Measurements from ENCODE around the gene ZNFX1.

The ZNFX1 gene

DNA sequence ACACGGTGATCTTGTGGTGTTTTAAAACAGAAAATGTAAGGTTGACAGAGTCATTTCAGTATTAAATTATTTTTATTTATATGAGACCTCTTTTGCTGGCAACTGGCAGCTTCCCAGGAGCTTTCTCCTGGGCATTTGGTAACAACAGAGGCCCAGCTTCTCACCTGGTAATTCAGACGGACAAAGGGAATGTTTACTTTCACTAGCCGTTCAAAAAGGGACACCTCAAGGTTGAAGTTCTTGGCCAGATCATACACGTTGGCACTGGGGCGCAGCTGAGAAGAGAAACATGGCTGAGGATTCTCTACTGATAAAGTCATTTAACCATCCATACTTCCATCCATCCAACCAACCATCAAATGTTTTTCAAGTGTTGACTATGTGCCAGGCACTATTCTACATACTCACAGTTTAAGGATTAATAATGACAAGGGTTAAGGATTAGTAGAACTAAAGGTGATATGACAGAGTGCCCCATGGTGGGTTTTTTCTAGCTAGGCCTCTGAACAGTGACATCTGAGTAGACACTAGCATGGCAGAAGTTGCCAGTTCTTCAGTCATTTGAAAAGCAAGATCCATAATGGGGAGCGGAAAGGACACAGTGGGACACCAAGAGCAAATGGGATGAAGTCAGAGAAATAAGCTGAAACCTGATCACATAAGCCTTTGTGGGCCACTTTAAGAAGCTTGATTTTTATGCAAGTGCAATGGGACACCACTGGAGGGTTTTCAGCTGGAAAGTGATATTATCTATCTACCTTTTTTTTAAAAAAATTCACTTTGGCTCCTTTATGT is 25.1 kb downstream of the ZNFX1 start:
- H3K4me1 ChIP-seq (ENCODE audit: low read length), result no peaks in the 10 kb centered on the region

DNA sequence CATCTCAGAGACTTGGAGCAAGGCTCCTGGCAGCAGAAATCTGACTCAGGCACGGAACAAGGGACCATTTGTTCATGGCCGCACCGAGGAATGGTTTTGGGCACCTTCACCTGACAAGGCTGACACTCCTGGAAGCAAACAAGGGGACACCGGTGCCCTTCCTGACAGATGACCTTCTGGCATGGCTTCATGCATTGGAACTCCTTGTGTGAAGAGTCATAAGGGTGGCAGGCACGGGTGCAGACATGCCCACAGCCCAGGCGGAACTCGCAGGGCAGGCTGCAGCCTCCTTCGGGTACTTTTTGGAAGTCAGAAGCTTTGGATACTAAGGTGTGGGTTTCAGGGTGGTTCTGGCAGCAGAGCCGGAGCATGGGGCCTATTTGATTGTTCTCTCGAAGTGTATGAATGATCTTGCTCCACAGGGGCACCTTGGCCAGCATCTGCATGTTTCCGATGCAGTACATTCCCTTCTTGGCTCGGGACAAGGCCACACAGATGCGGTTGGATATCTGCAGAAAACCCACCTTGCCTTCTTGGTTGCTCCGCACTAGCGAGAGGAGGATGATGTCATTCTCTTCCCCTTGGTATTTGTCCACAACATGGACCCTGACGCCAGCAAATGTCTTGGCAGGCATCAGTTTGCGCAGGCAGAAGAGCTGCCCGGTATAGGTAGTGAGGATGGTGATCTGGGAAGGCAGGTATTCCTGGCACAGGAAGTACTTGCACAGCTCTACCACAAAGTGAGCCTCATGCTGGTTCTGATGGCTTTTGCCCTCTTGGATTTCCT is 28.8 kb downstream of the ZNFX1 start:
- no peaks in the 10 kb centered on the region; the same call in 1 of the 2 replicates for H4K20me1 ChIP-seq (ENCODE audit: insufficient read depth, low read length)
- H3K79me2 ChIP-seq (ENCODE audit: low read length), result no peaks in the 10 kb centered on the region
- H3K27ac ChIP-seq (ENCODE audit: low read length), result no peak overlapping the region
- no peaks in the 10 kb centered on the region for H3K9me3 ChIP-seq (ENCODE audit: insufficient read depth, low read length)
- no peak overlapping the region for H3K4me2 ChIP-seq (ENCODE audit: low read length)
- H3K4me3 ChIP-seq (ENCODE audit: low read length), result no peak overlapping the region
- H2AFZ ChIP-seq (ENCODE audit: low read depth, low read length), result no peak overlapping the region
- peaks cover 65% of the 10 kb centered on the region for H3K36me3 ChIP-seq (replicated peaks; ENCODE audit: low read depth, low read length)
- no peaks in the 10 kb centered on the region for H3K4me1 ChIP-seq (ENCODE audit: low read length)
- no peak for TF ChIP-seq EZH2phosphoT487 (IDR thresholded peaks at IDR 0.05; ENCODE audit: low read depth)
- TF ChIP-seq, protein P1, sequence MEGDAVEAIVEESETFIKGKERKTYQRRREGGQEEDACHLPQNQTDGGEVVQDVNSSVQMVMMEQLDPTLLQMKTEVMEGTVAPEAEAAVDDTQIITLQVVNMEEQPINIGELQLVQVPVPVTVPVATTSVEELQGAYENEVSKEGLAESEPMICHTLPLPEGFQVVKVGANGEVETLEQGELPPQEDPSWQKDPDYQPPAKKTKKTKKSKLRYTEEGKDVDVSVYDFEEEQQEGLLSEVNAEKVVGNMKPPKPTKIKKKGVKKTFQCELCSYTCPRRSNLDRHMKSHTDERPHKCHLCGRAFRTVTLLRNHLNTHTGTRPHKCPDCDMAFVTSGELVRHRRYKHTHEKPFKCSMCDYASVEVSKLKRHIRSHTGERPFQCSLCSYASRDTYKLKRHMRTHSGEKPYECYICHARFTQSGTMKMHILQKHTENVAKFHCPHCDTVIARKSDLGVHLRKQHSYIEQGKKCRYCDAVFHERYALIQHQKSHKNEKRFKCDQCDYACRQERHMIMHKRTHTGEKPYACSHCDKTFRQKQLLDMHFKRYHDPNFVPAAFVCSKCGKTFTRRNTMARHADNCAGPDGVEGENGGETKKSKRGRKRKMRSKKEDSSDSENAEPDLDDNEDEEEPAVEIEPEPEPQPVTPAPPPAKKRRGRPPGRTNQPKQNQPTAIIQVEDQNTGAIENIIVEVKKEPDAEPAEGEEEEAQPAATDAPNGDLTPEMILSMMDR (IDR thresholded peaks at IDR 0.05; ENCODE audit: low read depth, low read length), result no peak
- H3K27me3 ChIP-seq (ENCODE audit: low read depth, low read length), result no peaks in the 10 kb centered on the region
- H3K9ac ChIP-seq (ENCODE audit: low read length), result no peak overlapping the region

More for the DNA sequence above, 25.1 kb downstream of the ZNFX1 start:
- Histone ChIP-seq H3K9me3 (ENCODE audit: insufficient read depth, low read length) (no peaks in the 10 kb centered on the region), H3K36me3 (replicated peaks; ENCODE audit: low read depth, low read length) (peaks cover 74% of the 10 kb centered on the region), H3K4me2 (ENCODE audit: low read length) (no peak overlapping the region), H3K27me3 (ENCODE audit: low read depth, low read length) (no peaks in the 10 kb centered on the region), H2AFZ (ENCODE audit: low read depth, low read length) (no peak overlapping the region), H3K27ac (ENCODE audit: low read length) (no peak overlapping the region), H3K4me3 (ENCODE audit: low read length) (no peak overlapping the region), H4K20me1 (ENCODE audit: insufficient read depth, low read length) (no peaks in the 10 kb centered on the region), H3K79me2 (ENCODE audit: low read length) (no peaks in the 10 kb centered on the region), H3K9ac (ENCODE audit: low read length) (no peak overlapping the region)
- TF ChIP-seq EZH2phosphoT487 (IDR thresholded peaks at IDR 0.05; ENCODE audit: low read depth), result no peak
- TF ChIP-seq, protein P1 (IDR thresholded peaks at IDR 0.05; ENCODE audit: low read depth, low read length), result no peak

DNA sequence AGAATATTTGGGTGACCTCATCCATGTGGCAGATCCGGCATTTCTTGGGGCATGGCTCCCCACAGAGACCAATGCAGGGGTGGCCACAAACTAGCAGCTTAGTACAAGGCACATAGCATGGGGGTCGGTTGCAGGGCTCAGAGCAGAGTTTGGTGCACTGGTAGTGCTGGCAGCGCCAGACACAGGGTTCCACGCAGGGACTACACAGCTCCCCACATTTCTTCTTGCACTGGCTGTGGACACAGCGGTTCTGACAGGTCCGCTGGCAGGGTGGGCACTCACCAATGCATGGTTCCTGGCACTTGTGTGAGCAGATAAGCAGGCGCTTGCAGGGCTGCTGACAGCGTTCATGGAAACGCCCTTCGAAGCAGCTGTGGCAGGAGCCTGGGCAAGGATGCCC is 29.6 kb downstream of the ZNFX1 start:
- no peak overlapping the region for H2AFZ ChIP-seq (ENCODE audit: low read depth, low read length)
- H3K27me3 ChIP-seq (ENCODE audit: low read depth, low read length), result no peaks in the 10 kb centered on the region
- H3K79me2 ChIP-seq (ENCODE audit: low read length), result no peaks in the 10 kb centered on the region
- TF ChIP-seq, protein P1 (IDR thresholded peaks at IDR 0.05; ENCODE audit: low read depth, low read length), result no peak
- TF ChIP-seq EZH2phosphoT487 (IDR thresholded peaks at IDR 0.05; ENCODE audit: low read depth), result no peak
- H3K36me3 ChIP-seq (replicated peaks; ENCODE audit: low read depth, low read length), result peaks cover 67% of the 10 kb centered on the region
- H3K9me3 ChIP-seq (ENCODE audit: insufficient read depth, low read length), result no peaks in the 10 kb centered on the region
- no peak overlapping the region for H3K9ac ChIP-seq (ENCODE audit: low read length)
- no peak overlapping the region for H3K27ac ChIP-seq (ENCODE audit: low read length)
- H3K4me1 ChIP-seq (ENCODE audit: low read length), result no peaks in the 10 kb centered on the region
- H4K20me1 ChIP-seq (ENCODE audit: insufficient read depth, low read length), result no peaks in the 10 kb centered on the region; the same call in 1 of the 2 replicates
- no peak overlapping the region for H3K4me2 ChIP-seq (ENCODE audit: low read length)
- H3K4me3 ChIP-seq (ENCODE audit: low read length), result no peak overlapping the region

DNA sequence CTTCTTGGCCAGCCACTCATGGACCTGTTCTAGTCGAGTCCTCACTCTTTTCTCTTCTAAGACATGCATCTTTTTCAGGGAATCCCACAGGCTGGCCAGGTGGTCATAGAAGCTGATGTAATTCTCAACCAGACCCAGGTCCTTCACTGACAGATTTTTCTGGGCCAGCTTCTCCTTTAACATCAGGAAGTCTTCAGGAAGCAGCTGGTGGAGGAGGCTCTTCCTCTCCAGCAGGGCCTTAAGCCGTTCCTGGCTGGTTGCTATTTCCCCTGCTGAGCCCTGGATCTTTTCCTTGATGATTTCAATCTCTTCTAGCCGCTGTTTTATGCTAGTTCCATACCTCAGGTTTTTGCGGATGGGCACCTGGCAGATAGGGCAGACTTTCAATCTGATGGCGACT is 30.1 kb downstream of the ZNFX1 start:
- TF ChIP-seq, protein P1 (IDR thresholded peaks at IDR 0.05; ENCODE audit: low read depth, low read length), result no peak
- no peak for TF ChIP-seq EZH2phosphoT487 (IDR thresholded peaks at IDR 0.05; ENCODE audit: low read depth)
- H3K79me2 ChIP-seq (ENCODE audit: low read length), result no peaks in the 10 kb centered on the region
- no peak overlapping the region for H3K4me3 ChIP-seq (ENCODE audit: low read length)
- H3K9me3 ChIP-seq (ENCODE audit: insufficient read depth, low read length), result no peaks in the 10 kb centered on the region
- no peak overlapping the region for H3K27ac ChIP-seq (ENCODE audit: low read length)
- no peak overlapping the region for H3K4me2 ChIP-seq (ENCODE audit: low read length)
- H2AFZ ChIP-seq (ENCODE audit: low read depth, low read length), result no peak overlapping the region
- no peaks in the 10 kb centered on the region; the same call in 1 of the 2 replicates for H4K20me1 ChIP-seq (ENCODE audit: insufficient read depth, low read length)
- H3K4me1 ChIP-seq (ENCODE audit: low read length), result no peaks in the 10 kb centered on the region
- H3K36me3 ChIP-seq (replicated peaks; ENCODE audit: low read depth, low read length), result peaks cover 66% of the 10 kb centered on the region
- H3K9ac ChIP-seq (ENCODE audit: low read length), result no peak overlapping the region
- H3K27me3 ChIP-seq (ENCODE audit: low read depth, low read length), result no peaks in the 10 kb centered on the region
